GM23338 (cell line): ENCODE data around the gene IGSF5.

Experiments used
- TF ChIP-seq, protein P1 (sequence below), 2 experiments: fragments of 200-600 bp in 1 of 2; sonication (generic) in 1 of 2; conservative IDR thresholded peaks; 2 replicates each; pipeline versions ENCODE4 v1.5.1 to v1.6.1; 2016 to 2017; ENCODE audit warnings: antibody characterized with exemption in 2 of 2, low read depth in 2 of 2, mild to moderate bottlenecking in 2 of 2, moderate library complexity in 1 of 2
- TF ChIP-seq, protein P2 (sequence below): IDR thresholded peaks from one replicate; pipeline ENCODE4 v1.6.1; 2018; ENCODE audit warnings: antibody characterized with exemption; ENCODE audit not compliant: unreplicated experiment

DNA sequence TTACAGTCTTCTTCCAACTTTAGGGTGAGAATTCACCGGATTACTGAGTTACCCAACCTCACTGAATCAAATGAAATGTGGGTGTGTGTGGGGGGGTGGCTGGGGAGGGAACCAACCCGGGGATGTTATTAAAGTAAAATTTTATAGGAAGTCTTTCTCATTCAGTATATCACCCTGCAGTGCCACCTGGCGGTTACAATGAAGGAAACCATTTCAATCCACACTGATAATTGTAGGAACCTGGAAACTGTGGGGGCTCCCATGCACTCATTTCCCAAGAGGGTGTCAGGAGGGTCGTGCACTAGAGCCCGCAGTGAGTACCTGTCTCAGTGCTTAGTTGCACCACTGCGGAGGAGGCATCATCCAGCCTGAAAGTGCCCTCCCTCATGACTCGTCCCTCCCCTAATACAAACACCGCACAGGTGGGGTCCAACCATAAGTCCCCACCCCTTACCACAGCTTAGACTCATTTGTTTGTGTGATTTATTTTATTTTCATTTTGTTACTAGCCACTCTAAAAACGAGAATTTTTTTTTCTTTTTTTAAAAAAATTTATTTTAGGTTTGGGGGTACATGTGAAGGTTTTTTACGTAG, 29.1 kb upstream of the IGSF5 start:
- TF ChIP-seq, protein P1, sequence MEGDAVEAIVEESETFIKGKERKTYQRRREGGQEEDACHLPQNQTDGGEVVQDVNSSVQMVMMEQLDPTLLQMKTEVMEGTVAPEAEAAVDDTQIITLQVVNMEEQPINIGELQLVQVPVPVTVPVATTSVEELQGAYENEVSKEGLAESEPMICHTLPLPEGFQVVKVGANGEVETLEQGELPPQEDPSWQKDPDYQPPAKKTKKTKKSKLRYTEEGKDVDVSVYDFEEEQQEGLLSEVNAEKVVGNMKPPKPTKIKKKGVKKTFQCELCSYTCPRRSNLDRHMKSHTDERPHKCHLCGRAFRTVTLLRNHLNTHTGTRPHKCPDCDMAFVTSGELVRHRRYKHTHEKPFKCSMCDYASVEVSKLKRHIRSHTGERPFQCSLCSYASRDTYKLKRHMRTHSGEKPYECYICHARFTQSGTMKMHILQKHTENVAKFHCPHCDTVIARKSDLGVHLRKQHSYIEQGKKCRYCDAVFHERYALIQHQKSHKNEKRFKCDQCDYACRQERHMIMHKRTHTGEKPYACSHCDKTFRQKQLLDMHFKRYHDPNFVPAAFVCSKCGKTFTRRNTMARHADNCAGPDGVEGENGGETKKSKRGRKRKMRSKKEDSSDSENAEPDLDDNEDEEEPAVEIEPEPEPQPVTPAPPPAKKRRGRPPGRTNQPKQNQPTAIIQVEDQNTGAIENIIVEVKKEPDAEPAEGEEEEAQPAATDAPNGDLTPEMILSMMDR (conservative IDR thresholded peaks at IDR 0.05; ENCODE audit: low read depth in 2 of 2) = peak; percentile 70 to 76
- TF ChIP-seq, protein P2, sequence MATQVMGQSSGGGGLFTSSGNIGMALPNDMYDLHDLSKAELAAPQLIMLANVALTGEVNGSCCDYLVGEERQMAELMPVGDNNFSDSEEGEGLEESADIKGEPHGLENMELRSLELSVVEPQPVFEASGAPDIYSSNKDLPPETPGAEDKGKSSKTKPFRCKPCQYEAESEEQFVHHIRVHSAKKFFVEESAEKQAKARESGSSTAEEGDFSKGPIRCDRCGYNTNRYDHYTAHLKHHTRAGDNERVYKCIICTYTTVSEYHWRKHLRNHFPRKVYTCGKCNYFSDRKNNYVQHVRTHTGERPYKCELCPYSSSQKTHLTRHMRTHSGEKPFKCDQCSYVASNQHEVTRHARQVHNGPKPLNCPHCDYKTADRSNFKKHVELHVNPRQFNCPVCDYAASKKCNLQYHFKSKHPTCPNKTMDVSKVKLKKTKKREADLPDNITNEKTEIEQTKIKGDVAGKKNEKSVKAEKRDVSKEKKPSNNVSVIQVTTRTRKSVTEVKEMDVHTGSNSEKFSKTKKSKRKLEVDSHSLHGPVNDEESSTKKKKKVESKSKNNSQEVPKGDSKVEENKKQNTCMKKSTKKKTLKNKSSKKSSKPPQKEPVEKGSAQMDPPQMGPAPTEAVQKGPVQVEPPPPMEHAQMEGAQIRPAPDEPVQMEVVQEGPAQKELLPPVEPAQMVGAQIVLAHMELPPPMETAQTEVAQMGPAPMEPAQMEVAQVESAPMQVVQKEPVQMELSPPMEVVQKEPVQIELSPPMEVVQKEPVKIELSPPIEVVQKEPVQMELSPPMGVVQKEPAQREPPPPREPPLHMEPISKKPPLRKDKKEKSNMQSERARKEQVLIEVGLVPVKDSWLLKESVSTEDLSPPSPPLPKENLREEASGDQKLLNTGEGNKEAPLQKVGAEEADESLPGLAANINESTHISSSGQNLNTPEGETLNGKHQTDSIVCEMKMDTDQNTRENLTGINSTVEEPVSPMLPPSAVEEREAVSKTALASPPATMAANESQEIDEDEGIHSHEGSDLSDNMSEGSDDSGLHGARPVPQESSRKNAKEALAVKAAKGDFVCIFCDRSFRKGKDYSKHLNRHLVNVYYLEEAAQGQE = no peak
